NB4 (cell line): ENCODE data around the gene FPR3.
A peak's percentile ranks its signal among the peaks of the same experiment; 100 is the strongest.
"Not testable (repeated sequence)": the region's sequence is repeated elsewhere in the genome, so short reads cannot be mapped to it uniquely, and the experiment has no call there.

Source experiments
- DNase-seq: peaks from one replicate; pipeline ENCODE4 v3.0.0; 2010; ENCODE audit warnings: low read depth
- H3K4me3 ChIP-seq: one replicate; pipeline ENCODE4 v1.5.1; 2011; ENCODE audit warnings: mild to moderate bottlenecking, low read depth, low read length, moderate library complexity
- CTCF ChIP-seq: IDR thresholded peaks from one replicate; pipeline ENCODE4 v1.5.1; 2012; ENCODE audit warnings: low read depth, low read length
- MAX ChIP-seq: IDR thresholded peaks from 2 replicates; pipeline ENCODE4 v1.6.1; 2011; ENCODE audit warnings: low read depth, low read length
- MYC ChIP-seq: IDR thresholded peaks from 2 replicates; pipeline ENCODE4 v1.6.1; 2011; ENCODE audit warnings: low read depth, low read length
- POLR2A ChIP-seq: IDR thresholded peaks from 2 replicates; pipeline ENCODE4 v1.6.1; 2011; ENCODE audit warnings: mild to moderate bottlenecking; ENCODE audit not compliant: insufficient read length; ENCODE audit errors: extremely low read depth

FPR3 gene

GRCh38 chr19:51771376-51772130, 23.4 kb upstream of the FPR3 start:
- peak; percentile 86 for DNase-seq
- TF ChIP-seq POLR2A = no peak
- no peak for TF ChIP-seq MYC
- peak; percentile 37; the same call in 1 of the 2 replicates for TF ChIP-seq MAX
- H3K4me3 ChIP-seq = peak overlapping the region; percentile 21

GRCh38 chr19:51772977-51773376, 22.0 kb upstream of the FPR3 start:
- DNase-seq = peak; percentile 34
- no peak overlapping the region for H3K4me3 ChIP-seq
- TF ChIP-seq MYC (no peak), POLR2A (no peak), CTCF (no peak), MAX (no peak)

- not testable (repeated sequence) for DNase-seq, H3K4me3 ChIP-seq
Observed at GRCh38 chr19:51776561-51776960, 18.4 kb upstream of the FPR3 start.

GRCh38 chr19:51777570-51778462, 17.1 kb upstream of the FPR3 start:
- H3K4me3 ChIP-seq = no peak overlapping the region
- TF ChIP-seq MAX = peak; percentile 38; the same call in 1 of the 2 replicates
- TF ChIP-seq CTCF = peak; percentile 55
- no peak; the same call in 1 of the 2 replicates for TF ChIP-seq MYC

GRCh38 chr19:51779181-51779580, 15.8 kb upstream of the FPR3 start:
- TF ChIP-seq MAX = no peak
- no peak for TF ChIP-seq POLR2A
- no peak for TF ChIP-seq MYC
- TF ChIP-seq CTCF = no peak
- DNase-seq = no peak
- H3K4me3 ChIP-seq = no peak overlapping the region

More at GRCh38 chr19:51777570-51778462, 17.1 kb upstream of the FPR3 start:
- peak; percentile 90 for DNase-seq

GRCh38 chr19:51779703-51780102, 15.3 kb upstream of the FPR3 start:
- no peak overlapping the region for H3K4me3 ChIP-seq
- TF ChIP-seq MAX (no peak), POLR2A (no peak), CTCF (no peak), MYC (no peak)
- DNase-seq = no peak
